ACC112 (cell line): Measurements from ENCODE around the gene TIMP3.

Experiments used
- H2AFZ ChIP-seq: fragments of 200-600 bp; sonication (generic); one replicate; pipeline ENCODE4 v1.6.0; 2017; ENCODE audit warnings: antibody characterized with exemption, low read length; ENCODE audit not compliant: unreplicated experiment
- H3K27ac ChIP-seq: fragments of 200-600 bp; sonication (generic); 2 replicates; pipeline ENCODE4 v1.5.1; 2014; ENCODE audit warnings: low read depth, mild to moderate bottlenecking, antibody characterized with exemption, low read length, moderate library complexity
- H3K27me3 ChIP-seq: fragments of 200-600 bp; sonication (generic); 2 replicates; pipeline ENCODE4 v1.6.1; 2014; ENCODE audit warnings: mild to moderate bottlenecking, antibody characterized with exemption, low read length, moderate library complexity, mixed read lengths; ENCODE audit not compliant: insufficient read depth
- H3K36me3 ChIP-seq: fragments of 200-600 bp; sonication (generic); 2 replicates; pipeline ENCODE4 v1.6.1; 2016; ENCODE audit warnings: mild to moderate bottlenecking, antibody characterized with exemption, low read length, moderate library complexity, mixed read lengths; ENCODE audit not compliant: insufficient read depth
- H3K4me1 ChIP-seq: fragments of 200-600 bp; sonication (generic); one replicate; pipeline ENCODE4 v1.6.1; 2016; ENCODE audit warnings: low read length, mixed read lengths; ENCODE audit not compliant: insufficient read depth, unreplicated experiment, control insufficient read depth
- H3K4me3 ChIP-seq: fragments of 200-600 bp; sonication (generic); 2 replicates; pipeline ENCODE4 v1.5.1; 2014; ENCODE audit warnings: mild to moderate bottlenecking, low read depth, low read length
- H3K79me2 ChIP-seq: fragments of 200-600 bp; sonication (generic); one replicate; pipeline ENCODE4 v1.6.0; 2016; ENCODE audit warnings: low read length; ENCODE audit not compliant: control insufficient read depth, unreplicated experiment, insufficient read depth

TIMP3 gene

GRCh38 chr22:32887324-32887980 is 85.9 kb downstream of the TIMP3 start:
- Histone ChIP-seq H3K27me3 (no peaks in the 10 kb centered on the region), H3K36me3 (no peaks in the 10 kb centered on the region), H3K4me1 (no peaks in the 10 kb centered on the region), H3K4me3 (no peak overlapping the region), H3K79me2 (no peaks in the 10 kb centered on the region), H2AFZ (no peak overlapping the region), H3K27ac (no peak overlapping the region)

DNA sequence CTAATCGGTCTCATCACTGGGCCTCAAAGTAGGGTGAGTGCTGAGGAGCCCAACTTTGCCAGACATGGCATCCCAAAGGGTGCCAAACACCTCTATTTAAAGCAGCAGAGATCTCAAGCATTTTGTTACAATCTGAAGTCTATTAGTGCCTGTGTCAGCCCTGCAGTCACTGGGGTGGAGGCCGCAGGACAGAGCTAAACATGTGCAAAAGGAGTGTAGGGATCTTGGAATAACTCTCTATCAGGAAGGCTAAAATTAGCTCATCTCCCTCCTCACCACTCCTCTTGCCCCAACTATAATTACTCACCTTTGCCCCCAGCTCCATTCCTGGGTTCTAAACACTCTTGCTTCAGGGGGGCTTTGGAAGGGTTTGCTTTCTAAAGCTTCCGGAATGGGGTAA is 87.5 kb downstream of the TIMP3 start:
- no peak overlapping the region for H2AFZ ChIP-seq
- no peaks in the 10 kb centered on the region for H3K36me3 ChIP-seq
- H3K4me3 ChIP-seq, result no peak overlapping the region
- H3K4me1 ChIP-seq, result no peaks in the 10 kb centered on the region
- no peaks in the 10 kb centered on the region for H3K79me2 ChIP-seq
- H3K27me3 ChIP-seq, result no peaks in the 10 kb centered on the region
- H3K27ac ChIP-seq, result no peak overlapping the region

DNA sequence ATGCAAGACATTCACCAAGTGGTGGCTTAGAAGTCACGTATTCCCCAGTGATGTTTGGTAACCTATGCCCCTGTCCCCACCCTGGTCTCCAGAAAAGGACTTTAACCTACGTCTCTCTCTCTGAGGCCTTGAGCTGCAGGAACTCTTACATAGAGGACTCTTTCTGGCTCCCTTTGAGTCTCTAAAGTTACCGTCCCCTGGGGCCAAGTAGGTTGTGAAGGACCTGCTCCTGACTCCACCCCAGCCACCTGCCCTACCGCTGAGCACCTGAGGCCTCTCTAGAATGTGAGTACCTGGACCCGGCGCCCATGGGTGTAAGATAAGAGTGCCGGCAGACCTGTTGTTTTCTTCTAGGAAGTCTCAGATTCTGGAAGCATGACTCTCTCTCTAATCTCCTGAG is 95.4 kb downstream of the TIMP3 start:
- Histone ChIP-seq H3K79me2 (no peaks in the 10 kb centered on the region), H3K36me3 (no peaks in the 10 kb centered on the region), H3K4me1 (no peaks in the 10 kb centered on the region), H3K27ac (no peak overlapping the region), H3K27me3 (no peaks in the 10 kb centered on the region), H3K4me3 (no peak overlapping the region), H2AFZ (no peak overlapping the region)

GRCh38 chr22:32897400-32897799 is 95.9 kb downstream of the TIMP3 start:
- H3K4me1 ChIP-seq, result no peaks in the 10 kb centered on the region
- H2AFZ ChIP-seq, result no peak overlapping the region
- no peaks in the 10 kb centered on the region for H3K79me2 ChIP-seq
- H3K36me3 ChIP-seq, result no peaks in the 10 kb centered on the region
- no peak overlapping the region for H3K4me3 ChIP-seq
- H3K27me3 ChIP-seq, result no peaks in the 10 kb centered on the region
- no peak overlapping the region for H3K27ac ChIP-seq

DNA sequence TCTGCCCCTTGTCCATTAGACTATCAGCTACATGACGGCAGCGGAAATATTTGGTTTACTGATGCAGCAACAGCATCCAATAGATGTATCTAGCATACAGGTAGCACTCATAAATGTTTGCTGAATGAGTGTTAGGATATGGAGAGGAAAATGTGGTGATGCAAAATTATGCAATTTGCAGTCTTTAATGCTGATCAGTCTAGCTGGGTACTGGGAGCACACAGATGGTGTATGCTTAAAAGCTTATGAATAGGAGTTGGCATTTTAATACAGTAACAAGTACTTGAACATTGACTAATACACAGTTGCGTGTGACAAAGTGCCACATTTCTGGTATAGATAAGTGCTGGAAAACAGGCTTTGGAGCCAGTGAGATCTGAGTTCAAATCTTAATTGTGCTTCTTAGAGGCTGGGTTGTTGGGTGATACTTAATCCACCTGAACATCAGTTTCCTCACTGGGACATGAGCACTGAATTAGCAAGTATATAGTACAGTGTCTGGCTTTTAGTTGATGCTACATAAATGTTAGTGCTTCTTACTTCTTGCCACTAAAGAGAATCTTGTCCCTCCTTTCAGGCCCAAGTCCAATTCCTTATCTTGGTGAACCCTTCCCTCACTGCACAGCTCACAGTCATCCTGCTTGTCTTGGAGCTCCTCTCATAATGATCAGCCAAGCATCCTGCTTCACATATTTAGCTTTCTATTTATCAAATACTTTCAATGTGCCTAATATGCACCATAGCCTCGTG is 99.6 kb downstream of the TIMP3 start:
- Histone ChIP-seq H3K4me3 (no peak overlapping the region), H2AFZ (no peak overlapping the region), H3K79me2 (no peaks in the 10 kb centered on the region), H3K36me3 (no peaks in the 10 kb centered on the region), H3K27ac (no peak overlapping the region), H3K27me3 (no peaks in the 10 kb centered on the region), H3K4me1 (no peaks in the 10 kb centered on the region)

- Histone ChIP-seq H3K27ac (no peak overlapping the region), H3K36me3 (no peaks in the 10 kb centered on the region), H3K79me2 (no peaks in the 10 kb centered on the region), H3K4me1 (no peaks in the 10 kb centered on the region), H3K27me3 (no peaks in the 10 kb centered on the region), H3K4me3 (no peak overlapping the region), H2AFZ (no peak overlapping the region)
Observed at GRCh38 chr22:32901925-32902324, 100.4 kb downstream of the TIMP3 start.

DNA sequence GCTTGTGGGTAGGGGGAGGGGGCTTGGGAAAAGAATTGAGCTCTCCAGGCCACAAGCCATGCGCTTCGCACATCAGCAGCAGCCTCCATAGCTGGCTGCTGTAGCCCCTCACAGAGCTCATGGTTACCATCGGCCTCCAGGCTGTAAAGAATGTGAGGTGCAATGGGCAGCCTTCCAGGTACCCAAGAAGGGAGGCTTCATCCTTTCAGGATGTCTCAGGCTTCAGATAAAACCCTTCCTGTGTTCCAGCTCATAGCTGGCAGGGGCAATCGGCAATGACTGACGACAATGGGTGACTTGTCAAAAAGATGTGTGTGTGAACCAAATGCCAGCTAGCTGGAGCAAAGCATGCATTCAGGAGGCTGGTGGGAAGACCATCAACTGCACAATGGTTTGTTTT is 102.0 kb downstream of the TIMP3 start:
- no peaks in the 10 kb centered on the region for H3K4me1 ChIP-seq
- no peaks in the 10 kb centered on the region for H3K27me3 ChIP-seq
- no peaks in the 10 kb centered on the region for H3K36me3 ChIP-seq
- H3K4me3 ChIP-seq, result no peak overlapping the region
- H3K79me2 ChIP-seq, result no peaks in the 10 kb centered on the region
- no peak overlapping the region for H3K27ac ChIP-seq
- H2AFZ ChIP-seq, result no peak overlapping the region

GRCh38 chr22:32904044-32904443 is 102.5 kb downstream of the TIMP3 start:
- Histone ChIP-seq H3K4me1 (no peaks in the 10 kb centered on the region), H3K36me3 (no peaks in the 10 kb centered on the region), H3K27ac (no peak overlapping the region), H3K4me3 (no peak overlapping the region), H3K79me2 (no peaks in the 10 kb centered on the region), H2AFZ (no peak overlapping the region), H3K27me3 (no peaks in the 10 kb centered on the region)

DNA sequence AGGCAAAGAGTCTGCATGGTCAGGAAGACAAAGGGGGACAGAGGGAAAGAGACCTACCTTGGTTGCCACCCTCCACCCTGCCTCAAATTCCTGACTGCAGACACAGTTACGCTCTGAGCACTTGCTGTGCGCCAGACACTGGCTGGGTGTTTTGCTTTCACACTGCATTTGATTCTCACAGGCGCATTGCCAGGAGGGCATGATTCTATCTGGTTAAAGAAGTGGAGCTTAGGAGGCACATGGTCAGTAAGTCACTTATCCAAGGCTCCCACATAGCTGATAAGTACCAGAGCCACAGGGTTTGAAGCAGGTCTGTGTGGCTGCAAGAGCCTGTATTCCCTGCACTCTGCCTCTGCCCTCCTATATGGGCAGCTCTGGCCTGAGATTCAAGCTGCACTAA is 103.9 kb downstream of the TIMP3 start:
- Histone ChIP-seq H3K36me3 (no peaks in the 10 kb centered on the region), H3K79me2 (no peaks in the 10 kb centered on the region), H3K4me3 (no peak overlapping the region), H3K27ac (no peak overlapping the region), H3K27me3 (no peaks in the 10 kb centered on the region; the same call in 1 of the 2 replicates), H2AFZ (no peak overlapping the region), H3K4me1 (no peaks in the 10 kb centered on the region)

DNA sequence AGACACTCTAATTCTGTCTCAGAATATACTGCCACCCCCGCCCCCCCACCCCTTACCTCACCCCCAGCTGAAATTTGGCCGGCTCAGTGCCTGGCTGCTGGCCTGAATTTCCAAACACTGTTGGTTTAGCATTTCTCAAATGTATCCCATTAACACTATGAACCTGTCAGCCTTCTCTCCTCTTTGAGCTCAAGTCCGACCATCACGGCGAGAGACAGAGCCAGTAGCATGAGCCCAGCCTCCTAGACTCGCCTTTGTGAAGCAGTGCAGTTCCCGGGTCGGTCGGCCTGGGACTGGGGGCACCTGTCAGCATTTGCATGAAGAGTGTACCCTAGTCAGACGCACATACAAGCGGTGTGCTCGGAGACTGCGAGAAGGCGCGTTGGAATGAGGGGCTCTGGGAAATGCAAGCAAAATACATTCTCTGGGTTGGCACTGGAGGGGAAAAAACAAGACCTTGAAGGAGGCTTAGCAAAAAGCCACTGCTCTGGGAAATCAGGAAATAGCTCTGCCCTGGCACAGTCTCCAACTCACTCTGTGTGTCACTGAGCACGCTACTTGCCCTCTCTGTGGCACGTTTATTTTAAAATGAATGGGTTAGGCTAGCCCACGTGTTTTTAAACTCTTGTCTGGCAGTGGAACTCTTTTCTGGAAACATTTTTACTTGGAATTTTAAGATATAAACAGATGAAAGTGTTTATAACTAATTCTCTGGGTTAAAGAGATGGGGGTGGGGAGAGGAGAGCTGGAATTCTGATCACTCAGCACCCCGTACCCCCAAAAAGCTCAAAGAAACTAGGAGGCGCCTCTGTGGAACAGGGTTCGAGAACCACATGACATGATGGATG is 108.3 kb downstream of the TIMP3 start:
- Histone ChIP-seq H2AFZ (no peak overlapping the region), H3K36me3 (no peaks in the 10 kb centered on the region), H3K79me2 (no peaks in the 10 kb centered on the region), H3K4me1 (no peaks in the 10 kb centered on the region), H3K4me3 (no peak overlapping the region), H3K27me3 (no peaks in the 10 kb centered on the region; the same call in 1 of the 2 replicates), H3K27ac (no peak overlapping the region)
